ENCODE results near the gene GUCY2F.
A peak's percentile ranks its signal among the peaks of the same experiment; 100 is the strongest.

Gene GUCY2F

DNA sequence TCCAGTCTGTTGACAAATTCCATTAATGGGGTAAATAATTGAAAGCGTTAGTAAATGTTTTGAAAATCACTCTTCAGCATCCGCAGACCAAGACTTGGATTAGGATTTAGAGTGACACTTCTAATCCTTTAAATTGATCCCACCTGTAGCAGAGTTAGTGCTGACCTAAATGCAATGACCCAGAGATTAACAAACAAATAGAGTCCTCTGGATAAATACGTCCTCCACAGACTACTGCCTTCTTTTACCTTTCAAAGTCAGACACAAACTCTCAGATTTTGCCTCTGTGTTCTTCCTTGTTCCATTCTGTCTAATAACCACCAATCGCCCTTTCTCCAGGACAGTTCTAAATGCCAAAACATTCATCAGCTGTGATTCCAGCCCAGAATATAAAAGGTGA is at the start of gene GUCY2F:
TSS of gene GUCY2F (minus strand) at position 101 of the 400 bp plus-strand sequence. CDS start 6,150 bp downstream, outside the sequence.
- DNase-seq (ENCODE audit: low read depth), result no peak

DNA sequence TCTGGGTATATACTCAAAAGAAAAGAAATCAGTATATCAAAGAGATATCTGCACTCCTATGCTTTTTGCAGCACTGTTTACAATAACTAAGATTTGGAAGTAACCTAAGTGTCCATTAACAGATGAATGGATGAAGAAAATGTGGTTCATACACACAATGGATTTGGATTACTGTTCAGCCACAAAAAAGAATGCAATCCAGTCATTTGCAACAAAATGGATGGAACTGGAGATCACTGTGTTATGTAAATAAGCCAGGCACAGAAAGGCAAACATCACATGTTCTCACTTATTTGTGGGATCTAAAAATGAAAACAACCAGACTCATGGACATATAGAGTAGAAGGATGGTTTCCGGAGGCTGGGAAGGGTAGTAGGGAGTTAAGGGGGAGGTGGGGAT is 37.1 kb upstream of the GUCY2F start:
- DNase-seq (ENCODE audit: low read depth), result no peak

DNA sequence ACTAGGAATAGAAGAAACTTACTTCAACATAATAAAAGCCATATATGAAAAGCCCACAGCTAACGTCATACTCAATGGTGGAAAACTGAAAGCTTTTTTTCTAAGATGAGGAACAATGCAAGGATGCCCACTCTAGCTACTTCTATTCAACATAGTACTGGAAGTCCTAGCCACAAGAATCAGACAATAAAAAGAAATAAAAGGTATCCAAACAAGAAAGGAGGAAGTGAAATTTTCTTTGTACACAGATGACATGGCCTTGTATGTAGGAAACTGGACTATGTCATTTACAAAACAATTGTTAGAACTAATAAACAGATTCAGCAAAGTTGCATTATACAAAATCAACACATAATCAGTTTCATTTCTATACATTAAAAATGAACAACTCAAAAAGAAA is 29.2 kb upstream of the GUCY2F start:
- no peak for DNase-seq (ENCODE audit: low read depth)

DNA sequence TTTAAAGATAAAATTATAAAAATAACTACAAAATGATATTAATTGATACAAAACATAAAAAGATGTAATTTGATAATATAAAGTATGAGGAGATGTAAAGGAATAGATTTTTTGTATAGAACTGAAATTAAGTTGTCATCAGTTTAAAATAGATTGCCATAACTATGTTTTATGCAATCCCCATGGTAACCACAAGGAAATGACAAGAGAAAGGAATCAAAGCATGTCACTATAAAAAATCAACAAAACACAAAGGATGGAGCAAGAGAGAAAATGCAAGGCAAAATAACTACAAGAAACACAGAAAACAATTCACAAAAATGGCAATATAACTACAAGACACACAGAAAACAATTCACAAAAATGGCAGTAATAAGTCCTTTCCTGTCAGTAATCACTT is 27.0 kb upstream of the GUCY2F start:
- DNase-seq (ENCODE audit: low read depth), result no peak

DNA sequence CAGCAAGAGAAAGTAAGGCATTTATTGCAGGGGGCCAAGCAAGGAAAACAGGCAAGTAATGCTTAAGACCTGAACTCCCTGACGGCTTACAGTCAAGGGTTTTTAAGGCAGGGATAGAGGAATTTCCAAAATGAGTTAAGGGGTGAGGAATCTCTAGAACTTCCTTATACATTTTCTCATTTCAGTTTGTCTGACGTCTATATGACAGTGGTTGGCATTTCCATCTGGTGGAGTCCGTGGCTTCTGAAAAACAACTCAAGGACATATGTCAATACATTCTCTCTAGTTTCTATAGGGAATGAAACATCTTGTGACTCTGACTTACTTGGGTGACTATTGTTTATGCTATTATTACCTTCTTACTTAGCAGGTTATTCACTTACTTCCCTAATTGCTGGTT is 19.3 kb upstream of the GUCY2F start:
- DNase-seq (ENCODE audit: low read depth), result no peak

DNA sequence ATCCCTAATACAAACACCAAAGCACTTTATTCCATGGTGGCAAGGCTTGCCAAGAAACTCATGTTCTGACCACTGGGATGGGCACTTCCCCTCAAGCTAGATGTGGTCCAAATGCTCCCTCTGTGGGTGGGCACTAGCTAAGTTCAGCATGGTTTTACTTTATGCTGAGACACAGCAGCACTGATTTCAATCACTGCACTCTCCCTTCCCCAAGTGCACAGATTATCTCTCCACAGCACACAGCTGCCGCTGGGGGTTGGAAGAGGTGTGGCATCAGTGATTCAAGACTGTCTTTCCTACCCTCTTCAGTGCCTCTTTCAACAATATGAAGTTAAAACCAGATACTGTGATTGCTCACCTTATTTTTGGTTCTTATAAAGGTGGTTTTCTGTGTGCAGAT is 16.5 kb upstream of the GUCY2F start:
- DNase-seq (ENCODE audit: low read depth), result no peak

DNA sequence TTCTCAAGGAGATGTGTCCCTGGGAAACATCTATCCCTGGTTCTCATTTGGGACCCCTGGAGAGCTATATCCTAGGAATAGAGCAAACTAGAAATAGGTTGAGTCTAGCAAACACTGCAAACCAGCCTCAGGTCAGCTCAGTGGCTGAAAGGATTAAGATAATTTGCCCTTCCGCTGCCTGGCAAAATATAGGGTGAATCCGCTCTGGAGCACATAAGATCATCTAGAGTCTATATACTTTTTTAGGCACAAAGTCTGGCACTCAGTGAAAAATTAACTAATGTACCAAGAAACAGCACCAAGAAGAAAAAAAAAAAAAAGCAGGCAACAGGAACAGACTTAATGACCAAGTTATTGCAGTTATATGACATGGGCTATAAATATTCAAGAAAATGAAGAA is 7.3 kb upstream of the GUCY2F start:
- DNase-seq (ENCODE audit: low read depth), result no peak

DNA sequence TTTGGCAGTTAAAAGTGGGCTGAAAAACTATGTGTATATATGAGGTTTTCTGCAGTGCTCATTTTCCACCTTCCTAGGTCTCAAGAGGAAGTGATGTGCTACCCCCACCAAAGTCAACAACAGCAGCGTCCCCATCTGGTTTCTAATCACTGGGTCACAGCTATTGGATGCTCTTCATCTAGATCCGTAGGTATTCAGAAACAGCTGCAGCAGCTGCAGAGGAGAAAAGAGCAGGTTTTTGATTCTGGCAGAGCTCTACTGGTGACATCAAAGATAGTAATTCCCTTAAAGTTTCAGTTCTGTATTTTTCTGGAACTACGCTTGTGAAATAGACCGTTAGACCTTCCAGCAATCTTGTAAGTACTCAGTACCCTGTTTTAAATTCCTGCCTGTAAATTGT is 5.8 kb upstream of the GUCY2F start:
- no peak for DNase-seq (ENCODE audit: low read depth)

DNA sequence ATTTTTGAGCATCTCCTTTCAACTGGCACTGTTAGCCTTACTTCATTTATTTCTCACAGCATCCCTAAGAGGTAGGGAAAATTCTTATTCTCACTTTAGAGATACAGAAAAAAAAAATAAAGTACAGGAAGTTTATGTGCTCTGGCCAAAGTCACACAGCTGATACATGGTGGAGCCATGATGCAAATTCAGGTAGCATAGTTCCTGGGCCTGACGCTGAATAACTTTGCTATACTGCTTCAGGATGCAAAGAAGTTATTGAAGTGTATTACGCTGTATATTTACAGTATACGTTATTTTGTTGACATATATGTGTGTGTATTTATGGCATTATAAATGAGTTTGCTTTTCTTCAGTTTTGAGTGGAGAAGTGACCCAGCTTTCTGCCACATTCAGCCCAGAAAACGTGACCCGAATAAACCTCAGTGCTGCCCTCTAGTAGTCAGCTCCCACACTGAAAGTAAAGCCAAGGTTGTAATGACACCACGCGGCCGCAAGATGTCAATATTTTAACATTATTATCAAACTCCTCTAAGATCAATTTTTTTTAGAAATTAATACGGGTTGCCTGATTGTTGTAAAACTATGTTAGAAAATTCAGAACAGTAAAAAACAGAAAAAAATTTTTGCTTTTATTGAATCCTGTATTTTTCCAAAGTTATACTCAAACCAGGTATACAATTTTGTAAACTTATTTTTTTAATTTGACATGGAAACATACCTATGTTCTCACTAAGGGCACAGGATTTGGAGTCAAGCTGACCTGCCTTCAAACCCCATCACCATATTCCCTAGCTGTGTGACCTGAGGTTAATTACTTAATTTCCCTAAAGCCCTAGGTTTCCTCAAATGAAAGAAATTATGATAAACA is 3.8 kb upstream of the GUCY2F start:
- DNase-seq (ENCODE audit: low read depth), result peak; percentile 32

DNA sequence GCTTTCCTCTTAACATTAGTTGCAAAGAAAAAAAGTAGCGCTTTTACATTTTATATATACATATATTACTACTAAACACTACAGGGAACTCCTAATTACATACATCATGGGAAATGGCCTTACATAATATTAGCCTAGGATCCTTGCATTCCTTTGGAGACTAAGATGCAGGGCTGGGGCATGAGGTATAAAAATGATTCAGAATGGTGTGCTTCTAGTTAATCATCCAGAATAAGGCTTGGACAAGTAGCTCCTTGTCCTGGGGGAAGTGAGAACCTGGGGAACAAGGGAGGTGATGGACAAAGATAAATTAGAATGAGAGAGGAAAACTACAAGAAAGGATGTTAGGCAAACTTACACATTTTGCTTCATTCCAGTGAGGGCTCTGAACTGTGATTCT is 3.0 kb upstream of the GUCY2F start:
- DNase-seq (ENCODE audit: low read depth), result no peak

DNA sequence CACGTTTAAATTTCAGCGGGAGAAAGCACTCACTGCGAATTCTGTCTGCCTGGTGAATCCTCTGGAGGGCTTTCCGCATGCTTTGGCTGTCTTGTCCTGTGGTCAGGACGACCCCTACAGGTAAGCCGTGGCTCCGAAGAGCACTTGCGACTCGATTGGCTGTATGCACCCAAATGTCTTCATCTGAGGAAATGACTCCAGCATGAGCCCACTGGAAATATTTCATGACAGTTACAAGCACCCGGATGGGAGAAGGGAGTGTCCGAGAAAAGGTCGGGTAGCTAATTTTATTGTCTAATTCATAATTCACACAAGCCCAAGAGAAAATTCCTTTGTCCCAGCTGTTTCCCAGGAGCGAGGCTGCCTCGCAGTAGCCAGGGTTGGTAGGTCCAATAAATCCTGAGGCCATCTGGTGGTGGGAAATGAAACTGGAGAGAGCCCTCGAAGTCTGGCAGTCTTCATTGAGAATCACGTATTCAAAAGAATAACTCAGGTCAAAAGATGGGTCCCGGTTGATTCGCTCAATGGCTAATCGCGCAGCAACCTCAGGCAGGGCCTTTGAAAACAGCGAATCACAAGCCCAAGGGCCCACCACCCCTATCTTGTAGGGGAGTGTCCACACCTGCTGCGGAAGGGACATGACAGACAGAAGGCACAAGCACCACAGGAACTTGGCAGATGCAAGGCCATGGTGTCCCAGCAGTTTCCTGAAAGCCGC is 6.6 kb downstream of the GUCY2F start:
- DNase-seq (ENCODE audit: low read depth), result no peak

DNA sequence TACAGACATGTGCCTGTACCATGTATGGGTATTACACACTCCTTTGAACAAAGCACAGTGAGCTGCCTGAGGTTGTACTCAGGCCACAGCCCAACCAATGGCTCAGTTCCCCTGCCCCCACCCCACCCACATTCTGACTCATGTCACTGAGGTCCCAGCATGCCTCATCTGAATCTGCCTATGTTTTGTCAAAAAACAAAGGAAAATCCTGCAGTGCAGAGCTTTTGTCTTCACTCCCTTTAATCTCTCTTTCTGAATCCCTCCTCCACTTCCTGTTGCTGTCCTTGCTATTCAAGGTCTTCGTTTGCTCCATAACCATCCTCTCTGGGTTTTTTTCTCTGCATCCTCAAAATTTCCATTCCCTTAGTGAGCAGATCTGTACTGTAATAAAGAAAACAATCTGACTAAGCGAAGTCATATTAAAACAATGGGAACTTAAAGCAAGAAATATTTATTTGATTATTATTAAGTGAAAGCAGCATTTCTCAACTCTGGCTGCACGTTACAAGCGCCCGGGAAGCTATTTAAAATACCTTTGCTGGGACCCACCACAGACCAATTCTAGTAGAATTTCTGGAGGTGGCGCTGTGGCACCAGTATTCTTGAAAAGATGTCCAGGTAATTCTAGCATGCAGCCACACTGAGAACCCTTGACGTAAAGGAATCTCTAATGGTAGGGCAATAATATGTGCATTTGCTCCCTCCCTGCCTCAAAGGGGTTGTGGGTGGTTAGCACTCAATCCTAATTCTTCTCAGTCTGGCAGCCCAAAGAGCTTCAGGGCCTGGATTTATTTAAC is 8.7 kb downstream of the GUCY2F start:
- no peak for DNase-seq (ENCODE audit: low read depth)

DNA sequence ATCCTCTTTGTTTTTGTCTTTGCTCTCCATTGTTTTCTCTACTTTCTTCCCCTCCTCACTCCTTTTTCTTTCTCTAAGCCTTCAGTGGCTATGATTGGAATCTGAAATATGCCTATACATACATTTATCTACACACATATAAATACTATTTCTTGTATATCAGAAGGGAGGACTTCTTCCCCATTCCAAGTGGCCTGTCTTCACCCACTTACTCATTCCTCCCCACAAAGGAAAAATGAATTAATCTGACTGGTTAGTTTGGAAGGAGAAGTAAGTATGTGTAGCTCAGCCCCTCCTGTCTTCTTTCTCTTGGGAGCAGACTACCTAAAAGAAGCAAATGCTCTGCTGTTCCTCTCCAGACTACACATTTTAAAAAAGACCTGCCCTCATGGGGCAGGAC is 17.7 kb downstream of the GUCY2F start:
- DNase-seq (ENCODE audit: low read depth), result no peak

DNA sequence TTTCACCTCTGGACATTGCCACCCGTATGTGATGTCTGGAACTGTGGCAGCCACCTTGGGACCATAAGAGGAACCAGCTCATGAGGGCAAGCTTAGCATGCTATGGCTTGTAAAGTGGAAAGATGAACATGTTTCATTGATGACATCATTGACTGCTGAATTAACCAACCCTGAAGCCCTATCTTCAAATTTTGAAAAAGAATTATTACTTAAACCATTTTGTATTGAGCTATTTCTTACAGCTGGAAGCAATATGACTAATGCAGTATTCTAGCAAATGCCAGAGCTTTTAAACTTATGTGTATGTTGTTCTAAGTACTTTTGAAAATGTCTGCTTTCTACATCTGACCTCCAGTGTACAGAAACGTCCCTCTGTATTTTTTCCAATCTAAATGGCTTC is 18.1 kb downstream of the GUCY2F start:
- no peak for DNase-seq (ENCODE audit: low read depth)

DNA sequence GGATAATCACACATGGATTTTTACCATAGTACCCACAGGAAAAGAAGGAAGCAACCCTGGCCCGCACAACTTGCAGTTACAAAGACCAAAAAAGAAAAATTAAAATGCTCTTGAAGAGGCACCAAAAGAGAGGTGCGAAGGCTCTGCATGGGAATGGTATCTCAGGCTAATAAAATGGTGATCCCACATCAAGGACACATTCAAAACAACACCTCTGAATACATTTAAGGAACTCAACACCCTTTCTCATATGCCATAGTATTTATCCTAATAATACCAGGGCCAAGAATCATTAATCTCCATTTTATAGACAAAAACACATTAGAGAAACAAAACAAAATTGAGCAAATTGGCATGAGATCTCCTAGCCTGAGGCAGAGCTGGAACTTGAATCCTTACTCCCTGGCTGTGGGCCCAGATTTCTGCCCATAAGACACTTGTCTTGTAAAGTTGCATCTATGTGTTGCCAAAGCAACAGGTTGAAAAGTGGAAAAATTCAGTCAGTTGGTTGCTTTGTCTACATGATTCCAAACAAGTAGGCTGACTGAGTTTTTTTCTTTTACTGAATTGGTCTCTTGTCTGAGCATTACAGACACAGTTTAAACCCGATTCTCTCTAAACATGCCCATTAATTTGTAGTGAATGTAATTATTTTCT is 33.5 kb downstream of the GUCY2F start:
- DNase-seq (ENCODE audit: low read depth), result no peak

DNA sequence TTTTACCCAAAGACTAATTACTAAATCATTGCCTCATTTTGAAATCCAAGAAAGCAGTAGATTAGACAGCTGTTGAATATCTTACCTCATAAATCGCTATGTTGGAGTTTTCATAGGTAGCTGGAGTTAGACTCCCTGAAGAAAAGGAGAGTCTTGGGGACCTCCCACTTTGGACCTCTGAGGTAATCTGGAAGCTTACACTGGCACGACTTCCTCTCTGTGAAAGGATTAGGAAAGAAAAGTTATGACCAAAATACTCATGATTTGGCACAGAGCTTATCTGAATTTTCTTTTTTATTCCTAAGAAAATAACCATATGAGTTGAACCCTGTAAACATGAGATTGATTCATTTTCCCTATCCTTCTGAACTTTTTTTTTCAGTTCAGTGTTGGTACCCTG is 40.6 kb downstream of the GUCY2F start:
- DNase-seq (ENCODE audit: low read depth), result no peak

DNA sequence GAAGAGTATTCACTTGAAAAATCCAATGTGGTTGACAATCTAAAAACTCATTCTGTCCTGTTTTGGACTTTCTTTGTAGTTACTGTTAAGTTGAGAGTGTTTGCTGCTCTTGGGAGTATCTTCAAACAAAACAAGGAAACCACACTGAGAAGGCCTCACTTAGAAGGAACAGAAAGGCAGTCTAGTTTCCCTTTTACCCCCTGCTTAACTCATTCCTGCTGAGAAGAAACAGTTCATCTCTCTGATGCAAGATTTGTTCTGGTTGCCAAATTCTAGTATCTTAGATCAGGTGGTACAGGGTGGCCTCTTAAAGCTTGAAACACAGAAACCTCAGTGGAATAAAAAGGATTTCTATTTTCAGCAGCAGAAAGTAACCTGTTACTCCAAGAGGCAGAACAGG is 41.4 kb downstream of the GUCY2F start:
- DNase-seq (ENCODE audit: low read depth), result no peak

DNA sequence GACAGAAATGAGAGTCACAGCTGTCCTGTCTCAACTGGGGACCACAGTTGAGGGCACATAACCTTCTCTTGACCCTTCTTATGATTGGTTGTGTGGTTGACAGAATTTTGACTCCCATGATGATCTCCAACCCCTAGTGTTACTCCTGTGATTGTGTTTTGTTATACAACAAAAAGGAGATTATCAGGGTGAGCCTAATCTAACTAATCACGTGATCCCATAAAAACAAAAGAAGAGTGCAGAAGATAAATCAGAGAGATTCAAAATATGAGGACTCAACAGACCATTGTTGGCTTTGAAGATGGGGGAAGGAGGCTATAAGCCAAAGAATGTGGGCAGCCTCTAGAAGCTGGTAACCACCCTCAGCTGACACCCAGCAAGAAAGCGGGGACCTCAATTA is 72.7 kb downstream of the GUCY2F start:
- no peak for DNase-seq (ENCODE audit: low read depth)

DNA sequence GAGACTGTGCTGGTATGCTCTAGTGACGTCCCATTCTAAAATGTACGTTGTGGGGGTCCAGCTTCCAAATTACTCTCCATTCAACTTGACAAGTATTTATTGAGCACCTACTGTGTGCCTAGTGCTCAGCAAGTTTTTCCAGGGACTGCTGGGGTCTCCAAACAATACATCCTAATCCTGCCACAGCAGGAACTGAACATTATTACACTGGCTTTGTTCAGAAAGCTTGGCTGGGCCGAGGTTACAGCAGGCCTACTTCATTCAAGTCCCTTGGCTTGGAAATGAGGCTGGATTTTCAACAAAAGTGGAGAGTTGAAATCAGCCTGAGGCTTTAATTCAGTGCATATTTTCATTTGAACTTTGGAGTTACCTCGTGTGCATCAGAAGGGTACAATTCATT is 78.0 kb downstream of the GUCY2F start:
- DNase-seq (ENCODE audit: low read depth), result no peak

DNA sequence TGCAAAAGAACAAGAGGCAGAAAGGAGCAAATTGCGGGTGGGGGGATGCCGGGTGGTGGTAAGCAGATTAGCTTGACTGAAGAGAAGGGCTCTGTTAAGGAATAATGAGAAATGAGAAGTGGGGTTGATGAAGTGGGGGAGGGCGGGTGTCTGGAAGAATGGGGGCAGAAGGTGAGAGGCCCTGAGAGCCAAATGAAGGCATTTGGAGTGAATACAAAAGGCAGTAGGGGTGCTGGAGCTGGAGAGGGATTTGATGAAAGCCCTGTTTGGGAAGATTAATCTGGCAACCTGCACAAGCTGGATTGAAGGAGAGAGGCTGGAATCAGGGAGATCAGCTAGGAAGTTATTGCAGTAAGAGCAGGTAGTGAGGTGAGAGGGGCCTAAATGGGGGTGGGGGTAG is 82.1 kb downstream of the GUCY2F start:
- DNase-seq (ENCODE audit: low read depth), result no peak

DNA sequence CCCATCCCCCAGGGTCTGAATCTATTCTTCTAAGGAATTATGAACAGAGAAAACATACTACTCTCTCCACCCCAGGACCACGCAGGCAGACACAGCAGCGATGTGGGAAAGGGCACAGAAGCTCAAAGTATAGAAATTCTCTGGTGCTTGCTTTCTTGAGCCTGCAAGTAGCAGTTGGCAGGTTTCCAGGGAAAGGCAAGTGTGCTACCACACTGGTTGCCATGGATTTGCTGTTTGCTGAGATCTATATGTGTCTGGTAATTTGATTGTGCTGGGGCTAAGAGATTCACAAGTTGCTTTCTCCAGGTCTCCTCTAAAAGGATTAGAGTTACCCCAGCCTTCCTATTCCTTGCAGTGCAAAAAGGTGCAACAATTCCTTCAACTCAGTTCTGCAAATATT is 83.1 kb downstream of the GUCY2F start:
- no peak for DNase-seq (ENCODE audit: low read depth)

DNA sequence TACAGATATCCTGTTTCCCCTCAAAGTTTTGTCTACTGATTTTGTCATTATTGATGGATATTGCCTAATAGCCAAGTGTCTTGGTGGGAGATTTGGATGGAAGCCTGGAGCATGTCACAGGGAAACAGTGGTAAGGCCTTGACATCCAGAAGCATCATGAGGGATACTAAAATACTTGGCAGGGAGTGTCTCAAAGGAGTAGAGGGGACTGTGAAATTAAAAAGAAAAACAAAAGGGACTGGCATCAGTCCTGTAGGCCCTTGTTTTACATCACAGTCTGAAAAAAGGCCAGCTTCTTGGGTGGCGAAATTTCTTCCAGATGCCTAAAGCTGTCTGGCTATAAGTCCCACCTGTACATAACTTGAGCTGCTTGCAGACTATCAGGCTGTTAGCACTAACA is 83.8 kb downstream of the GUCY2F start:
- DNase-seq (ENCODE audit: low read depth), result no peak

Measured in activated gamma-delta T cell treated with anti-CD3 and anti-CD28 coated beads, Interleukin-2, amount 50 U/mL, for 16 hours (primary cell).